BE2C (cell line): ENCODE measurements around the gene DCXR.

Source experiments
- DNase-seq: peaks from one replicate; pipeline ENCODE4 v3.0.0-alpha.2; 2020
- H3K27me3 ChIP-seq: fragments of 250-450 bp; sonication (Bioruptor Pico); 2 replicates; pipeline ENCODE4 v1.5.1; 2020; ENCODE audit warnings: mild to moderate bottlenecking
- H3K36me3 ChIP-seq: fragments of 250-450 bp; sonication (Bioruptor Pico); 2 replicates; pipeline ENCODE4 v1.5.1; 2020; ENCODE audit warnings: mild to moderate bottlenecking
- H3K4me1 ChIP-seq: fragments of 250-450 bp; sonication (Bioruptor Pico); 2 replicates; pipeline ENCODE4 v1.5.1; 2020
- H3K4me3 ChIP-seq: 2 replicates; pipeline ENCODE4 v1.5.1; 2011; ENCODE audit warnings: low read depth, low read length
- H3K9me3 ChIP-seq: fragments of 250-450 bp; sonication (Bioruptor Pico); 2 replicates; pipeline ENCODE4 v1.5.1; 2020
- TF ChIP-seq, protein P1 (sequence below): IDR thresholded peaks from 2 replicates; pipeline ENCODE4 v1.5.1; 2012; ENCODE audit warnings: mild to moderate bottlenecking, low read depth, low read length

Gene DCXR

DNA sequence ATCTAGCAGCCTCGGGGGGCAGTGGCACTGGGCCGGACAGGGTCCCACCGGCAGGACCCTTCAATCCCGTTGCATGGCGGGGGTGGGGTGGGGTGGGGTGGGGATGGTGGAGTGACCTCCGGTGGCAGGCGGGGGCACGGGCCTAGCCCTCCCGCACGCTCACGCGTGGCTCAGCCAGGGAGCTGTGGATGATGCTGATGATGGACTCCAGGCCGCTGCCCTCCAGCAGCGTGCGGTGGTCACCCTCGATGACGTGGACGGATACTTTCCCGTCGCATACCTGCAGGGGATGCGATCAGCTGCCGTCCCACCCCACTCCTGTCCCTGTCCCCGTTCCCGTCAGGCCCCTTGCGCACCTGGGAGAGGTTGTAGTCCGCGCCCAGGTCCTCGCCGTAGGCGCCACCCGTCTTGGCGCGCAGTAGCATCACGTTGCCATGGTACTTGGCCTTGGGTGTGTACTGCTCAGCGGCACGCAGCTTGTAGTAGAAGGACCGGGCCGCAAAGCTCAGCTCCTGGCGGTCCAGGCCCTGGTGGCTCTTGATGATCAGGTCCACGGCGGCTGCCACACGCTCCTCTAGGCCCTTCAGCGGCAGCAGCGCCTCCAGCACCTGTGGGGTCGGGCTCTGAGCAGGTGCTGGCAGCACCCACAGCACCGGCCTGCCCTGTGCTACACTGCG lies 41.6 kb upstream of the DCXR start:
- no peak for DNase-seq
- peaks cover 58% of the 10 kb centered on the region for H3K36me3 ChIP-seq
- TF ChIP-seq, protein P1, sequence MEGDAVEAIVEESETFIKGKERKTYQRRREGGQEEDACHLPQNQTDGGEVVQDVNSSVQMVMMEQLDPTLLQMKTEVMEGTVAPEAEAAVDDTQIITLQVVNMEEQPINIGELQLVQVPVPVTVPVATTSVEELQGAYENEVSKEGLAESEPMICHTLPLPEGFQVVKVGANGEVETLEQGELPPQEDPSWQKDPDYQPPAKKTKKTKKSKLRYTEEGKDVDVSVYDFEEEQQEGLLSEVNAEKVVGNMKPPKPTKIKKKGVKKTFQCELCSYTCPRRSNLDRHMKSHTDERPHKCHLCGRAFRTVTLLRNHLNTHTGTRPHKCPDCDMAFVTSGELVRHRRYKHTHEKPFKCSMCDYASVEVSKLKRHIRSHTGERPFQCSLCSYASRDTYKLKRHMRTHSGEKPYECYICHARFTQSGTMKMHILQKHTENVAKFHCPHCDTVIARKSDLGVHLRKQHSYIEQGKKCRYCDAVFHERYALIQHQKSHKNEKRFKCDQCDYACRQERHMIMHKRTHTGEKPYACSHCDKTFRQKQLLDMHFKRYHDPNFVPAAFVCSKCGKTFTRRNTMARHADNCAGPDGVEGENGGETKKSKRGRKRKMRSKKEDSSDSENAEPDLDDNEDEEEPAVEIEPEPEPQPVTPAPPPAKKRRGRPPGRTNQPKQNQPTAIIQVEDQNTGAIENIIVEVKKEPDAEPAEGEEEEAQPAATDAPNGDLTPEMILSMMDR: no peak

DNA sequence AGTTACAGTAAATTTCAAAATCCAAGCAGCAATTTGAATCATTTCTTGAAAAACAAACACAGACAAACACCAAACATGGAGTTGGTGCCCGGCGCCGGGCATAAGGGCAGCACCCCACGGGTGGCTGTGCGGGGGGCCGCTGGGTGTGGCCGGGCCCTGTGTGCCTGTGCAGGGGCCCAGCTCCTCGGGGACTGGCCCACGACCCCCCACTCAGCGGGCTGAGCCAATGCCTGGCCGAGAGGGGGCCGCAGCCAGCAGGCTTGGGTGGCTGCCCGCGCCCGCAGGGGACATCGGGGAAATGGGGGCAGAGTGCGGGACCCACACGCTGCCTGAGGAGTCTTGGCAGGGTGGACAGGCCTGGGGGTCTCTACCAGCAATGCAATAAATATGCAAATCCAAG lies 40.9 kb upstream of the DCXR start:
- DNase-seq: no peak
- Histone ChIP-seq H3K27me3 (no peaks in the 10 kb centered on the region), H3K4me1 (no peaks in the 10 kb centered on the region), H3K36me3 (peaks cover 51% of the 10 kb centered on the region), H3K4me3 (no peak overlapping the region), H3K9me3 (no peaks in the 10 kb centered on the region)
- TF ChIP-seq, protein P1: no peak

More for the DNA sequence above, 41.6 kb upstream of the DCXR start:
- no peaks in the 10 kb centered on the region for H3K27me3 ChIP-seq
- no peak overlapping the region for H3K4me3 ChIP-seq
- no peaks in the 10 kb centered on the region for H3K9me3 ChIP-seq
- no peaks in the 10 kb centered on the region for H3K4me1 ChIP-seq

DNA sequence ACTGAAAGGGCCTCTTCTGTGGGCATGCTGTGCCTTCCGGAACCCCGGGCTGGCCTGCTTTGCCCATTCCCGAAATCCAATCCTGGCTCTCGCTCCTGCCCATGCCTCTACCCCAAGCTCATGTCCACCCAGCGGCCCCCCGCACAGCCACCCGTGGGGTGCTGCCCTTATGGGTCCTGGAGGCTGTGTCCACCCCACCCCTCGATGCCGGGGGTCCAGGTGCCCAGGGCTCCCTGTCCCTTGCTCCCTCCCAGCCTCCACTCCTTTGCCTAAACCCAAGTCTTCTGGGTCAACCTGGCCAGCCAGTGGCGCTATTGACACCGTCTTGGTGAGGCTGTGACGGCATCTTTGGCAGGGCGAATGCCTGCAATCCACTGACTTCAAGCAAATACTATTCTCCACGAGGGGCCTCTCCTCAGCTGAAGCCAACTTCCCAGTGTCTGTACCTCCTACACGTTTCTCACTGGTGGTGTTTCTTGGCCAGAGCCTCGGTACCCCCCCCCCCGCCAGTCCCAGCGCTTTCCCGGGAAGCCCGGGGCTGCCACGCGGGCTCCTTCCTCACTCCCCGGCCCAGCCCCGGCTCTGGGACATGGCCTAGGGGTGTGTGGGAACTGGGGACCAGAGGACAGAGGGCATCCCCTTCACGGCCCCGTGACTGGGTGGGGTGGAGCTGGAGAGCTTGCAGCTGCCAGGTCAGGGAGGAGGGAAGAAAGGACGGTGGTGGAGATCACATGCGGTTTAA lies 40.3 kb upstream of the DCXR start:
- no peaks in the 10 kb centered on the region for H3K9me3 ChIP-seq
- H3K4me3 ChIP-seq: no peak overlapping the region
- DNase-seq: no peak
- H3K36me3 ChIP-seq: peaks cover 45% of the 10 kb centered on the region
- no peaks in the 10 kb centered on the region for H3K4me1 ChIP-seq
- TF ChIP-seq, protein P1: no peak
- no peaks in the 10 kb centered on the region for H3K27me3 ChIP-seq

DNA sequence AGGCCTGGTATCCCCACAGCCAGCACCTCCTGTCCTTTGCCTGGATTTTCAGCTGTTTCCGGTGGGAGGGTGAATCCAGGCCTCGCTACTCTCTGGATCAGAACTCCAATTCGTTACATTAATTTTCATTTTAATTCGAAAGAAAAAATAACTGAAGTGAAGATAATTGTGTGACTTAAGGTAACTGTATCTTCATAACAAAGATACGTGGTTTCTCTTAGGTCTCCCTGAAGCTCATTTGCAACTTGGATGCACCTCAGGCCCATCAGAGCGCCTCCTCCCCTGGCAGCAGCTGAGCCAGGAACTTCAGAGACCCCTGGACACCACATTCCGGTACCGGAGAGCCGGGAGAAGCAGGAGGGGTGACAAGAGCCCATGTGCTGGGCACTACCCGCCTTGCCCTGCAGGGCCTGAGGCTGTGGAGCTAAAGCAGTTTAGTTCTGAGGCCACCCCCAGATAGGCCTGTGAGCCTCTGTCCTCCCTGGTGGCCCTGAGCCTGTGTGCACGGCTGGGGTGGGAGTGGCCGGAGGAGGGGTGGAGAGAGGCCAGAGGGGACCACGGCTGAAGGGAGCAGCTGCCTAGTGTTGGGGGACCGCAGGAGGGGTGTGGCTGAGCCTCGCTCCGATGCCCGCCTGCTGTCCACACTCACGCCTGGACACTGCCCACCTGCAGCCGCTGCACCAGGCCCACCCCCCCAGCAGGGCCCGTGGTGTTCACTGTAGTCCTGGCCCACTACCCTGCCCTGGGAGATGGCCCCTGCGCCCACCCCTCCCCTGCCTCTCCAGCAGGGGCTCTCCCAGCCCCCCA lies 39.5 kb upstream of the DCXR start:
- TF ChIP-seq, protein P1: no peak
- Histone ChIP-seq H3K36me3 (peaks cover 37% of the 10 kb centered on the region), H3K4me1 (no peaks in the 10 kb centered on the region), H3K4me3 (no peak overlapping the region), H3K9me3 (no peaks in the 10 kb centered on the region), H3K27me3 (no peaks in the 10 kb centered on the region)
- no peak for DNase-seq

DNA sequence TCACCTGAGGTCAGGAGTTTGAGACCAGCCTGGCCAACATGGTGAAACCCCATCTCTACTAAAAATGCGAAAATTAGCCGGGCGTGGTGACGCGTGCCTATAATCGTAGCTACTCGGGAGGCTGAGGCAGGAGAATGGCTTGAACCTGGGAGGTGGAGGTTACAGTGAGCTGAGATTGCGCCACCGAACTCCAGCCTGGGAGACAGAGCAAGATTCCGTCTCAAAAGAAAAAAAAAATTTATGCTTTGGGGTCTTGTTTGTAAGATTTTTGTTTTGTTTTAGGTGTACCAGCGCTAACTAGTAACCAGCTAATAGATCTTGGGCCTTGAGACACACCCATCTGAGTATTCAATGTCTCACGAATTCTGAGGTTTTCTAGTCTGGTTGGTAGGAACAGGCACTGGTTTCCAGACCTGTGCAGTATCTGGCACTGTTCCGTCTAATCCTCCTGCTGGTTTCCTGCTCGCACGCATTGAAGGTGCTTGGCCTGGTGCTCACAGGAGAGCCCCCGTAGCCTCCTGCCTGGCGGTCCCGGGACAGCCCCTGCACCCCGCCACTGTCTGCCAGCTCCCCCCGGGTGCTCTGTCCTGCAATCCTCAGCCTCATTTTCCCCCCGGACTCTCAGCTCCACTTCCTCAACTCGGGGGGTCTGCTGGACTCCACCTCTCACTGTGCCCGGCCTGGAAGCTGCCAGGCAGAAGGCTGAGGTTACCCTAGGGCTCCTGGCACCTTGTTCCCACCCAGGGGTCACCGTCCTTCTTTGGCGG lies 38.7 kb upstream of the DCXR start:
- Histone ChIP-seq H3K4me3 (no peak overlapping the region), H3K4me1 (no peaks in the 10 kb centered on the region), H3K9me3 (no peaks in the 10 kb centered on the region), H3K27me3 (no peaks in the 10 kb centered on the region), H3K36me3 (peaks cover 32% of the 10 kb centered on the region)
- no peak for DNase-seq
- TF ChIP-seq, protein P1: no peak
